Gastrocnemius medialis (tissue), 4 donors: Measurements from ENCODE around the gene LIFR. TPM values are rescaled to one million over a fixed set of nuclear protein-coding genes. Genes with fewer than 3 reads are reported as not detected.

Source experiments
- ATAC-seq, 2 donors: fragments of 150-250 bp; one replicate each; pipeline ENCODE4 v1.9.1; 2016
- DNase-seq, 2 donors: peaks; one replicate each; pipeline ENCODE4 v3.0.0-alpha.2; 2019
- H3K27ac ChIP-seq, 4 donors: fragments of 200-600 bp; sonication (generic); 1 replicate in 1 of 4; 2 replicates in 3 of 4; pipeline ENCODE4 v1.5.1; 2016 to 2018; ENCODE audit warnings: mild to moderate bottlenecking in 2 of 4, moderate library complexity in 1 of 4
- H3K27me3 ChIP-seq, 3 donors: fragments of 200-600 bp; sonication (generic) in 2 of 3; 1 replicate in 1 of 3; 2 replicates in 2 of 3; pipeline versions ENCODE4 v1.5.1 to v1.6.0; 2016 to 2019; ENCODE audit warnings: mild to moderate bottlenecking in 1 of 3, moderate library complexity in 1 of 3
- H3K36me3 ChIP-seq, 2 donors: fragments of 200-600 bp; sonication (generic) in 1 of 2; one replicate each; pipeline ENCODE4 v1.5.1; 2017 to 2018
- H3K4me1 ChIP-seq, 2 donors: fragments of 200-600 bp; sonication (generic) in 1 of 2; one replicate each; pipeline ENCODE4 v1.5.1; 2016 to 2017; ENCODE audit warnings: mild to moderate bottlenecking in 2 of 2
- H3K4me3 ChIP-seq, 4 donors: fragments of 200-600 bp; sonication (generic) in 3 of 4; 1 replicate in 1 of 4; 2 replicates in 3 of 4; pipeline ENCODE4 v1.5.1; 2016 to 2019; ENCODE audit warnings: mild to moderate bottlenecking in 2 of 4
- H3K9me3 ChIP-seq, 3 donors: fragments of 200-600 bp; sonication (generic) in 2 of 3; 1 replicate in 1 of 3; 2 replicates in 2 of 3; pipeline ENCODE4 v1.5.1; 2016 to 2019
- POLR2A ChIP-seq, 2 donors: fragments of 450-650 bp; IDR thresholded peaks; one replicate each; pipeline ENCODE4 v1.6.1; 2017; ENCODE audit warnings: antibody characterized with exemption in 2 of 2, mild to moderate bottlenecking in 2 of 2, moderate library complexity in 2 of 2
- in situ Hi-C, 4 donors: fragments of 200-750 bp; cut with MboI; loops; one replicate each; pipeline versions ENCODE4 v1.15.0 to v1.8.0; 2017; ENCODE audit warnings: low sequenced_read_pairs in 4 of 4
- intact Hi-C: fragments of 100-400 bp; cut with DNase I; formaldehyde crosslinking; loops from one replicate; pipeline ENCODE4 v1.15.1; 2023; ENCODE audit warnings: low total_unique reads
- total RNA-seq, 4 donors: library from RNA; depleted of rRNA; stranded (reverse); fragments of >200 nt; gene quantifications; one replicate each; pipeline versions ENCODE4 v1.1.0 to v1.2.3, GENCODE V29; 2016
- TF ChIP-seq, protein P1 (sequence below), 5 experiments: fragments of 450-650 bp in 3 of 5; fragments of 200-600 bp in 2 of 5; sonication (generic) in 2 of 5; IDR thresholded peaks in 4 of 5; conservative IDR thresholded peaks in 1 of 5; 1 replicate in 4 of 5; 2 replicates in 1 of 5; pipeline ENCODE4 v1.5.1; 2016 to 2019; ENCODE audit warnings: antibody characterized with exemption in 5 of 5, mild to moderate bottlenecking in 3 of 5, moderate library complexity in 3 of 5

Gene LIFR
- total RNA-seq, 4 donors from 2014 or later: 80.0 to 233 (median 89.5) TPM

DNA sequence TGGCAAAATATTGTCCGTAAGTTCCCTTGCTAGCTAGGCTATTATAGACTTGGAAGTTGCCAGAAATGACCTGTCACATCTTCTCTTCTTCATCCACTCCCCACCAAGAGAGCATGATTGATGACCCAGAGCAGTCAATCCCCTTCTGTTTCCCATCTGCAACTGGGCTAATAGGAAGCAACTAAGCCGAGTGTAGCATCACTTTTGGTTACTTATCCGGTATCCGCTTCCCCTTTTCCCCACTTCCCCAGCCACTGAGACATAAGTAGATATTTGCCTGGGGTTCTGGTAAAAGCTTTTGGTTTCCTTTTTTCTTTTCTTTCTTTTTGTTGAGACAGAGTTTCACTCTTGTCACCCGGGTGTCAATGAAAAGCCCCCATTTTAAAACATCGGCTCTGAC, 29.4 kb upstream of the LIFR start:
- peaks cover 5 to 10% of the 10 kb centered on the region in 2 donors for H3K4me1 ChIP-seq
- in situ Hi-C loops: no loop called here
- no peaks in the 10 kb centered on the region for H3K9me3 ChIP-seq
- intact Hi-C loops: no loop called here
- TF ChIP-seq POLR2A (IDR thresholded peaks at IDR 0.05): no peak
- TF ChIP-seq, protein P1, sequence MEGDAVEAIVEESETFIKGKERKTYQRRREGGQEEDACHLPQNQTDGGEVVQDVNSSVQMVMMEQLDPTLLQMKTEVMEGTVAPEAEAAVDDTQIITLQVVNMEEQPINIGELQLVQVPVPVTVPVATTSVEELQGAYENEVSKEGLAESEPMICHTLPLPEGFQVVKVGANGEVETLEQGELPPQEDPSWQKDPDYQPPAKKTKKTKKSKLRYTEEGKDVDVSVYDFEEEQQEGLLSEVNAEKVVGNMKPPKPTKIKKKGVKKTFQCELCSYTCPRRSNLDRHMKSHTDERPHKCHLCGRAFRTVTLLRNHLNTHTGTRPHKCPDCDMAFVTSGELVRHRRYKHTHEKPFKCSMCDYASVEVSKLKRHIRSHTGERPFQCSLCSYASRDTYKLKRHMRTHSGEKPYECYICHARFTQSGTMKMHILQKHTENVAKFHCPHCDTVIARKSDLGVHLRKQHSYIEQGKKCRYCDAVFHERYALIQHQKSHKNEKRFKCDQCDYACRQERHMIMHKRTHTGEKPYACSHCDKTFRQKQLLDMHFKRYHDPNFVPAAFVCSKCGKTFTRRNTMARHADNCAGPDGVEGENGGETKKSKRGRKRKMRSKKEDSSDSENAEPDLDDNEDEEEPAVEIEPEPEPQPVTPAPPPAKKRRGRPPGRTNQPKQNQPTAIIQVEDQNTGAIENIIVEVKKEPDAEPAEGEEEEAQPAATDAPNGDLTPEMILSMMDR (IDR thresholded peaks at IDR 0.05 in 4 of 5, conservative IDR thresholded peaks at IDR 0.05 in 1 of 5): no peak
- H3K27me3 ChIP-seq: no peaks in the 10 kb centered on the region
- no peak overlapping the region for H3K4me3 ChIP-seq
- ATAC-seq (no peak), DNase-seq (no peak)
- no peak overlapping the region for H3K27ac ChIP-seq
- H3K36me3 ChIP-seq: no peaks in the 10 kb centered on the region

DNA sequence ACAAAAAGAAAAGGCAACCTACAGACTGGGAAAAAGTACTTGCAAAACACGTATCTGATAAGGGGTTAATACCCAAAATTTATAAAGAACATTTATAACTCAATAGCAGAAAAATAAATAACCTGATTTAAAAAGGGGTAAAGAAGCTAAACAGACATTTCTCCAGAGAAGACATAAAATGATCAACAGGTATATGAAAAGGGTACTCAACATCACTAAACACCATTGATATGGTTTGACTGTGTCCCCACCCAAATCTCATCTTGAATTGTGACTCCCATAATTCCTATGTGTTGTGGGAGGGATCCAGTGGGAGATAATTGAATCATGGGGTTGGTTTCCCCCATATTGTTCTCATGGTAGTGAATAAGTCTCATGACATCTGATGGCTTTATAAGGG, 27.1 kb upstream of the LIFR start:
- Histone ChIP-seq H3K27ac (no peak overlapping the region), H3K36me3 (no peaks in the 10 kb centered on the region), H3K27me3 (no peaks in the 10 kb centered on the region), H3K4me3 (no peak overlapping the region), H3K4me1 (no peaks in the 10 kb centered on the region), H3K9me3 (no peaks in the 10 kb centered on the region)
- ATAC-seq (no peak), DNase-seq (no peak)
- intact Hi-C loops: no loop called here
- in situ Hi-C loops: no loop called here
- TF ChIP-seq, protein P1 (IDR thresholded peaks at IDR 0.05 in 4 of 5, conservative IDR thresholded peaks at IDR 0.05 in 1 of 5): no peak
- no peak for TF ChIP-seq POLR2A (IDR thresholded peaks at IDR 0.05)

DNA sequence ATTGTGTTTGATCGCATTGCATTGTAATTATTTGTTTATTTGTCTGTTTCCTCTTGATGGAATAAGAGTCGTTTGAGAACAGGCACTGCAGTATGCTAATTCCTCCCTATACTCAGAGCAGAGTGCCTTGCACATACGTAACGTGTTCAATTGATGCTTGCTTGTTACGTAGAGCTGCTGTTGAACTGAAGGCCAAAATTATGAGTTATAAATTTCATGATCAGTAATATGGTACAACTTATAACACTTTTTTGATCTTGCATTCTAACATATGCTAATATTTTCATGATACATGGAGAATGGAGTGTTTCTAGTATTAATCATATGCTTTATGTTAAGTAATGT, 26.5 kb upstream of the LIFR start:
- Histone ChIP-seq H3K36me3 (no peaks in the 10 kb centered on the region), H3K4me3 (no peak overlapping the region), H3K27ac (no peak overlapping the region), H3K27me3 (no peaks in the 10 kb centered on the region), H3K9me3 (no peaks in the 10 kb centered on the region), H3K4me1 (no peaks in the 10 kb centered on the region)
- TF ChIP-seq, protein P1 (IDR thresholded peaks at IDR 0.05 in 4 of 5, conservative IDR thresholded peaks at IDR 0.05 in 1 of 5): no peak
- no peak for TF ChIP-seq POLR2A (IDR thresholded peaks at IDR 0.05)
- in situ Hi-C loops: no loop called here
- no peak for DNase-seq
- ATAC-seq: no peak
- intact Hi-C loops: no loop called here

DNA sequence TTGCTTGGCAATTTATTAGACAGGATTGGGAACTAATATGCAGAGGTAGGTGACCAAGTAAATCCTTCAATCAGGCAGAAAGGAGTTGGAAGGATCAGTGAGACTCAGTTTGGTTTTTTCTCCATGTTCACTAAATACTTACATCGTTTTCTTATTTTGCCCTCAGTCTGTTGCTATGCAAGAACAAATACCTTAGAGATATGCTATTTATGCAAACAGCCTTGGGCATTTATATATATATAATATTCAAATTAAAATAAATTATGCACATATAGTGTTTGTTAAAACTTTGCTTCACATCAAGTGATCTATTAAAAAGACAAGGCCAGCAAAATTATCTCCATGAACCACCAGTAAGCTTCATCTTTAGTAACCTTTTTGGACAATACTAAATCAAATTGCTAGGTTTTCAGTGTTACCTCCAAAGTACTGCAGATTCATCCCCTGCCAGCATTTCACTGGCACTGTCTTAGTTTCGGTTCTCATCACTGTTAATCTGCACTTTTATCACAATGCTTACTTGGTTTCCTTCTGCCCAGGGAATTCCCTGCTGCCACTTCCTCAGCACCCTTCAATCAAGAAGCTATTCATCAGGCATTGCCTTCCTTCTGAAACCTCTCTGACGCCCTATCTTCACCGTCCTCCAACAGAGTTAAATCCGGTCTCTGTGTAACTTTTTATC, 26.0 kb upstream of the LIFR start:
- Histone ChIP-seq H3K4me1 (peaks cover 0 to 2% of the 10 kb centered on the region in 2 donors), H3K9me3 (no peaks in the 10 kb centered on the region), H3K36me3 (no peaks in the 10 kb centered on the region), H3K27ac (no peak overlapping the region), H3K27me3 (no peaks in the 10 kb centered on the region), H3K4me3 (no peak overlapping the region)
- intact Hi-C loops: no loop called here
- ATAC-seq (no peak), DNase-seq (no peak)
- in situ Hi-C loops: no loop called here
- TF ChIP-seq, protein P1 (IDR thresholded peaks at IDR 0.05 in 4 of 5, conservative IDR thresholded peaks at IDR 0.05 in 1 of 5): no peak
- no peak for TF ChIP-seq POLR2A (IDR thresholded peaks at IDR 0.05)

DNA sequence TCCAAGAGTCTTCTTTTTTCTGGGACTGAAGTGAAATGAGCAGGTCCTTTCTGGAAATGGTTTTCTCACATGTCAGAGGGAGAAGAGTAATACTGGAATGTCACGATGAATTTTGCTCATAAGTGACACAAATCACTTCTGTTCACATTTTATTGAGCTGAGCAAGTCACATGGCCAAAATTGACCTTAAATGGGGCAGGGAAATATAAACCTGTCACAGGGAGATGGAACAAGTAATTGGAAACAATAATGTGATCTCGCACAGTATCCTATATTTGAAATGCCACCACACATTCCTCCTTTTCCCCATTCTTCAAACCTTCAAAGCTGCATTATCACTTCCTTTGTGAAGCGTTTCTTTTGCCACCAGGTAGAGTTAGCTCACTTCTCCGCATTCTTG, 25.2 kb upstream of the LIFR start:
- intact Hi-C loops (no loop called here), in situ Hi-C loops (no loop called here)
- no peaks in the 10 kb centered on the region for H3K9me3 ChIP-seq
- TF ChIP-seq, protein P1 (IDR thresholded peaks at IDR 0.05 in 4 of 5, conservative IDR thresholded peaks at IDR 0.05 in 1 of 5): no peak
- TF ChIP-seq POLR2A (IDR thresholded peaks at IDR 0.05): no peak
- H3K4me1 ChIP-seq: peaks cover 8 to 10% of the 10 kb centered on the region in 2 donors
- H3K36me3 ChIP-seq: no peaks in the 10 kb centered on the region
- H3K4me3 ChIP-seq: no peak overlapping the region
- no peak for ATAC-seq
- no peak for DNase-seq
- H3K27me3 ChIP-seq: no peaks in the 10 kb centered on the region
- no peak overlapping the region for H3K27ac ChIP-seq
